Left hindlimb (tissue), 1 donor: ENCODE results near the gene NXPH3.

Experiments
- DNase-seq: peaks from one replicate; pipeline ENCODE4 v3.0.0-alpha.2; 2018

NXPH3 gene

DNA sequence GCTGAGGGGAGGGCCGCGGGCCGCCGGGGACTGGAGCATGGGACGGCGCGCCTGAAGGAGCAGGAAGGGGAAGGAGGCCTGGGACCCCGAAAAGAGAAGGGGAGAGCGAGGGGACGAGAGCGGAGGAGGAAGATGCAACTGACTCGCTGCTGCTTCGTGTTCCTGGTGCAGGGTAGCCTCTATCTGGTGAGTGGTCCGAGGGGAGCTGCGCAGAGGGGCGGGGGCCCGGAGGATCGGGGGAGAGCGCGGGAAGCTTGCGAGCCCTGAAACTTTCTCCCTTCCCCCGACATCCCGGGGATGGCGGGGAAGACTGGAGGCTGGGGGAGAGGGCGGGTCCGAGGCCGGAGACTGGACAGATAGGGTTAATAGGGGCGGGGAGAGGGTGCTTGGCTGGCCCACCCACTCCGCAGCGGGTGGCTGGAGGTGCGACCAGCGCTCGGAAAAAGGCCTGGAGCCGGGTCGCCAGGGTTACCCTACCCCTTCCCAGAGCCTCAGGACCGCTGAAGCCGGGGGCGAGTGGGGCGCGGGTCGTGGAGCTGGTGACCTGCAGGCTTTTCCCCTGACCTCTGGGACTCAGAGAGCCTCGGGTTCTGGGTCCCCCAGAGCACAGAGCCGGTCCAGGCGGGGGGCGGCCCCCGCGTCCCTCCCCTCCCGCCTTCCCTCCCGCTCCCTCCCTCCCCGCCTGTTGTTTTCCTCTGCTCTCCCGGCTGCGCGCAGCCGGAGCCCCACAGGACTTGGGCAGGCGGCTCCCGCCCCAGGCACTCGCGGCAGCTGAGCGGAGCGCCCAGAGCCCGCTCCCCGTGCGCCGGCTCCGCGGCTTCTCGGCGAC lies 631 bp downstream of the NXPH3 start:
- peak; percentile 72 for DNase-seq

- DNase-seq, result no peak
Measured at GRCh38 chr17:49576917-49577649, 1.4 kb downstream of the NXPH3 start.

DNA sequence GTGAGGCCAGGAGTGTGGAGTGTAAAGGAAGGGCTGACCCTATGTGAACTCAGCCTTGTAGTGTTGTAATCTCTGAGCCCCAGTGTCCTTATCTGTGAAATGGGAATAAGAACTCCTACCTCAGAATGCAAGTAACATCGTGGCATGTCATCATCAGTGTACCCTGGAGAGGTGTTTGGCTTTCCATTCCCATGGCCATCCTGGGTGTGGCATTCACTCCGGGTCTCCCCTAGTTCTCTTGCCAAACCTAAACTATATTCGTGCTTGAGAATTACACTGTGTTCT lies 1.9 kb downstream of the NXPH3 start:
- DNase-seq, result no peak

DNA sequence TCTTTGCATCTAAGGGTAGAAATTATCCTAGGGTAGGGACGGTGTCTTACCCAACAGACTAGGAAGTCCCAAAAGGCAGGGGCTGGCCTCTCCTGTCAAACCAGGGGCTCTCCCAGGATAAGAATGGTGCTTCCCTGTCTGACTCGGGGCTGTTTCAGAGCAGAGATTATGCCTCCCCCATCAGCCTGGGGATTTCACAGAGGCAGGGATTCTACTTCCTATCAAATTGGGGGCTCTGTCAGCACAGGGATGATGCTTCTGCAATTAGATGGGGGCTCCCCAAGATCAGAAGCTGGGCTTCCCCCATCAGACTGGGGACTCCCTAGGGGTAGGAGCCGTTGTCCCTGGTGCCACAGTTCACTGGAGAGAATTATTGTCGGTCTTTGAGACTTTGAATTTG lies 2.3 kb downstream of the NXPH3 start:
- DNase-seq, result no peak

DNA sequence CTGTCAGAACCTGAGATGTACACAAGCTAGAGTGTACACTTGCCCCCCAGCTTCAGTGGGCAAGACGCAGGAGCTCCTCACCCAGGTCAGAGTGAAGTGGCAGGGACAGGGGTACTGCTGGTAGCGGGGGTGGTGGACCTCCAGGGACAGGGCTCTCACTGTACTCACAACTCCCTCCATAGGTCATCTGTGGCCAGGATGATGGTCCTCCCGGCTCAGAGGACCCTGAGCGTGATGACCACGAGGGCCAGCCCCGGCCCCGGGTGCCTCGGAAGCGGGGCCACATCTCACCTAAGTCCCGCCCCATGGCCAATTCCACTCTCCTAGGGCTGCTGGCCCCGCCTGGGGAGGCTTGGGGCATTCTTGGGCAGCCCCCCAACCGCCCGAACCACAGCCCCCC lies 2.7 kb downstream of the NXPH3 start:
- DNase-seq, result no peak

GRCh38 chr17:49578952-49579500 lies 3.4 kb downstream of the NXPH3 start:
- DNase-seq, result no peak

GRCh38 chr17:49579522-49579921 lies 3.9 kb downstream of the NXPH3 start:
- no peak for DNase-seq

DNA sequence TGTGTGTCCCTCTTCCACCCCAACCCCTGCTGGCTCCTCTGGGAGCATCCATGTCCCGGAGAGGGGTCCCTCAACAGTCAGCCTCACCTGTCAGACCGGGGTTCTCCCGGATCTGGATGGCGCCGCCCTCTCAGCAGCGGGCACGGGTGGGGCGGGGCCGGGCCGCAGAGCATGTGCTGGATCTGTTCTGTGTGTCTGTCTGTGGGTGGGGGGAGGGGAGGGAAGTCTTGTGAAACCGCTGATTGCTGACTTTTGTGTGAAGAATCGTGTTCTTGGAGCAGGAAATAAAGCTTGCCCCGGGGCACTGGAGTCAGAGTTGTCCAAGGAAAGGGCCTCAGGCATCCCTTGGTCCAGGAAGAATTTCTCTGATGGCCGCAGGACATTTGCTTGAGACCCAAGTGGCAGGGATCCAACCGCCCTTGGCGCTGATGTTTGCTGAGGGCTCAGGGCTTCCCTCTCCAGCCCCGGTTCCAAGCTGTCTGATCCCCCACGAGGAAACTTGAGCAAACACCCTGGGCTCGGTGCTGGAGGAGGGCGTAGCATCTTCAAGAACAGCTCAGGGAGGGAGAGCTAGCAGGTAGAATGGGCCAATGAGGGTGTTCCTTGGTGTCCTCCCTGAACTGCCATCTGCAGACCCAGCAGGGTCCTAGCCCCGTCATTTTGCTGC lies 4.5 kb downstream of the NXPH3 start:
- no peak for DNase-seq

GRCh38 chr17:49580981-49581647 lies 5.4 kb downstream of the NXPH3 start:
- no peak for DNase-seq

- no peak for DNase-seq
Measured at GRCh38 chr17:49581648-49581998, 6.0 kb downstream of the NXPH3 start.

GRCh38 chr17:49582055-49582722 lies 6.5 kb downstream of the NXPH3 start:
- DNase-seq, result no peak

- no peak for DNase-seq
Measured at GRCh38 chr17:49582789-49583188, 7.1 kb downstream of the NXPH3 start.

GRCh38 chr17:49583226-49583625 lies 7.6 kb downstream of the NXPH3 start:
- DNase-seq, result no peak

DNA sequence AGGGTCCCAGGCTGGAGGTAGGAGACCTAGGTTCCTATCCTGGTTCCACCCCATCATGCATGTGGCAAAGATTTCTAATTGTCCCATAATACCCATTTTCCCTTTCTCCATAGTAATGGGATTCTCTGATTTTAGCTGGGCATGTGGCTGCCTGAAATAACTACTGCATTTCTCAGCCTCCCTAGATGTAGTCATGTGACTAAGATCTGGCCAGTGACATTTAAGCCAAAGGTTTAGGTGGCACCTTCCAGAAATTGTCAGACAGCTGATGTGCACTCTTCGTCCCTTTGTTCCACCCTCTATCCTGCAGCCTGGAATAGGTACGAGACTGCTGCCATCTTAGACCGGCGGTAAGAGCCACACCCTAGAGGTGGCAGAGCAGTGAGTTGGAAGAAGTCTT lies 8.2 kb downstream of the NXPH3 start:
- DNase-seq, result no peak

GRCh38 chr17:49585422-49586027 lies 9.9 kb downstream of the NXPH3 start:
- no peak for DNase-seq

DNA sequence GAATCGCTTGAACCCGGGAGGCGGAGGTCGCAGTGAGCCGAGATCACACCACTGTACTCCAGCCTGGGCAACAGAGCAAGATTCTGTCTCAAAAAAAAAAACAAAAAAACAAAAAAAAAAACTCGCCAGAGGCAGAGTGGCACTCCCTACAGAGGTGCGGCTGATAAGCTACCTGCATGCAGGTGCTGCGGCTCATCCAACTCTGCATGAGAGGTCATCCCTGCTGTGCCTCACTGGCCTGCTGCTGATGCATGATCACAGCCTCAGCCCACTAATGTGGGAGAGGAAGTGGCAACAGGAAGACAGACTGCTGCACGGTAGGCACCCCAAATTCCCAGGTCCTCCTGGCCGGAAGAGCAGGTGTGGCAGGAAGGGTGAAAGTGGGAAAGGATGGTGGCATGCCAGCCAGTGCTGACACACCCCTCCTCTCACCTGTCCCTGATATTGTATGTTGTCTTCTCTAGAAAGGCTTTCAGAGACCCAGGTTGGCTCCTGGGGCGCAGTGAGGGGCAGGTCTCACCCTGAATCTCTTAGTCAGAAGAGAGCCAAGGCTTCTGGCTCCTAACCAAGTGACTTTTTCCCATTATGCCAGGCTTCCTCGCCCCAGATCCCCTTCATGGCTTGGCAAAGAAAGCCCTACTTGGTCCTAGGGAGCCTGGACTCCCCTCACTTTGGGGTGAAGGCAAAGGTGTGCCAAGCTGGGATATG lies 11.8 kb downstream of the NXPH3 start:
- DNase-seq, result no peak

DNA sequence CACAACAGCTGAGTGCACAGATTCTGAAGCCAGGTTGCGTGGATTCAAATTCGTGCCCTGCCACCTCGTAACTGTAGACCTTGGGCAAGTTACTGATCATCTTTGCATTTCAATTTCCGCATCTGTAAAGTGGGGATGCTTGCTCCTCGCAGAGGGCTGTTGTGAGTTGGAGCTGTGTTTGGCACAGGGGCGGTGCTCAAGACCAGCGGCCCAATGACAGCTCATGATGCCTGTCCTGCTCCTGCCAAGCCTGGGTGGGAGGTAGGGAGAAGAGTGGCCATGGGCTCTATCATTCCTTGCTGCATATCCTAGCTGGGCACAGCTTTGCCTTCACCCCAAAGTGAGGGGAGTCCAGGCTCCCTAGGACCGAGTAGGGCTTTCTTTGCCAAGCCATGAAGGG lies 12.6 kb downstream of the NXPH3 start:
- no peak for DNase-seq

DNA sequence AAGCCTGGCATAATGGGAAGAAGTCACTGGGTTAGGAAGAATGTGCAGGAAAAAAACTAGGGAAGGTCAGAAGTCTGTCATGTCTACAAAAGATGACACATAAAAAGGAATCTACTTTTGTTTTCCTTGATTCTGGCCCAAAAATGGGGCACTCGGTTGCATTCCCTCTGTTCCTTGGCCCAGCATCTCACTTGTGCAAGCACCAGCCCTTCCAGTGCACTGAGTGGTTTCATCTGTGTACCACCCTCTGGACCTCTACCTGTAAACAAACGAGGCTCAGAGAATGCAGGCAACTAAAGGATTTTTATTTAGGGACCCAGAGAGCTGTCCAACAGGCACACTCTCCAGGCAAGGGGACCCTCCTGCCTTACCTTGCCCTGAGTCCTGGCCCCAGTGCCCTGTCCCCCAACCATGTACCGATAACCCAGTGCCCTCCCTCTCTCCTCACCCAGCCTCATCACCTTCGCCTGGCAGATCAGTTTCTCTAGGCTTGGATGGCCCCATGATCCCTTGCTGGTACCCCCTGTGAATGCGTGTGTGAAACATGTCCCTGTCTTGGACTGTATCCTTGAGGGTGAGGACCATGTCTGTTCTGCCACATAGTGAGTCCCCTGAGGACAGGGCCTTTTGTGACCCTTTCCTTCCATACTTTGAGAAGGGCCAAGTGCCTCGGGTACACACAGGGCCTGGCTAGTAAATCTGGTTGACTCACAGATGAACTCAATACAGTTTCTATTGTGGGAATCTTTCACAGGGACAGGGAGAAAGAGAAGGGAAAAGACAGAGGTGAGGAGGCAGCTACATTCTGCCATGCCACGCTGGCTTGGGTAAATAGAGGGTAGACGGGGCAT lies 13.3 kb downstream of the NXPH3 start:
- no peak for DNase-seq

- no peak for DNase-seq
Measured at GRCh38 chr17:49589577-49589927, 13.9 kb downstream of the NXPH3 start.

GRCh38 chr17:49590874-49591273 lies 15.2 kb downstream of the NXPH3 start:
- no peak for DNase-seq

- DNase-seq, result no peak
Measured at GRCh38 chr17:49592263-49592662, 16.6 kb downstream of the NXPH3 start.
